Stimulated activated CD4-positive, alpha-beta T cell treated with anti-CD3 and anti-CD28 coated beads, Interleukin-1b, Interleukin-23, amount 100 ng/mL, for 1 hour (primary cell): Measurements from ENCODE around the gene DLST.
"Not testable (repeated sequence)": the region's sequence is repeated elsewhere in the genome, so short reads cannot be mapped to it uniquely, and the experiment has no call there.

Source experiments
- DNase-seq, 2 donors: peaks; one replicate each; pipeline ENCODE4 v3.0.0-alpha.2; 2020; ENCODE audit warnings: low read depth in 2 of 2

Gene DLST

GRCh38 chr14:74917646-74918081, 35.9 kb downstream of the DLST start:
- DNase-seq, result no peak

- no peak for DNase-seq
Observed at GRCh38 chr14:74918380-74918779, 36.7 kb downstream of the DLST start.

- no peak for DNase-seq
Observed at GRCh38 chr14:74919421-74920165, 37.9 kb downstream of the DLST start.

GRCh38 chr14:74920281-74920680, 38.6 kb downstream of the DLST start:
- DNase-seq, result no peak

DNA sequence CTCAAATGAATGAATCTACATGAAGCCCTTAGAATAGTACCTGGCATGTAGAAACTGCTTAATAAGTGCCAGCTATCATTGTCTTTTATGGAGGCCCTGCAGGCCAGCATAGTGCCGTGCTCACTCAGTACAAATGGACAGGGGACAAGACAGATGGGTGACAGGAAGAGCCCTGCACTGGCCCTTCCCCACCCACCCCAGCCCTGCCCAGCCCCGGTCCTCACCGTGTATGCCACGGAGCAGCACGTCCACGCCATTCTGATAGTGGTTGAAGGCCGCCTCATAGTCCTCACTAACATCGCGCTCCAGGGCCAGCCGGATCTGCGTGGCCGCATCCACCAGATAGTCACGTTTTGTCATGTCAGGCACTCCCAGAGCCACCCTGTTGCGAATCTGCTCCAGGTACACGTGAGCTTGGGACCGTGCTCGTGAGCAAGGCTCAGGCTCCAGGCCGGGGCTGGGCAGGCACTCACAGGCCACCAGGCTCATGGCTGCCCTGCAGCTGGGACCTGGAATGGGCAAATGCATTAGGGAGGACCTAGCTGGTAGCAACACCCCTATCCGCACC, 39.4 kb downstream of the DLST start:
- DNase-seq, result no peak

GRCh38 chr14:74921987-74922751, 40.5 kb downstream of the DLST start:
- DNase-seq, result no peak

DNA sequence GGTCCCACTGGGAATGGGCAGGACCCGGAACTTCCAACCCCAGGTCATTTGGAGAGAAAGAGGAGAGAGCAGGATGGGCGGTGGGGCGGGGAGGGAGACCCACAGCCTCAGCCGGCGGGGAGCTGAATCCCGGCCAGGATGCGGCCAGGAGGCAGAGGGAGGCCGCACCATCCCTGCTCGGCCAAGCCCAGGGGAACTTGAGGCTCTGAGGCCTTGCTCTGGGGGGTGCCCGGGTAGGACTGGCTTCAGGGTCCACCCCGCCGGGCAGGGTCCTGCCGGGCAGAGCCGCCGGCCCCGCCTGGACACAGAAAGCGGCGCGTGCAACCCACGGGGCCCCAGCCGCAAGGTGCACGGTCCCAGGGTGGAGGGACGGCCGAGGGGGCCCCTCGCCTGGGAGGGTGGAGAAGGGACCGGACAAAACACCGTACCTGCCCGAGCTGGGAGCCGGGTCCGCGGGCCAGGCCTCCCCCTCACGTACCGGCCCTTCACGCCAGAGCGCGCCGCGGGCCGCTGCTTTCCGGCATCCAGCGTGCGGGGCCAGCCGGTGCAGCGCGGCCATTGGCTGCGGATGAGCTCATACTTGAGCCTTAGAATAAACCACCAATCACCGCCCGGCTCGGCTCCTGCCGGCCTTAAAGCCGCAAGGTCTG, 41.2 kb downstream of the DLST start, which contains the start of gene RPS6KL1:
Gene RPS6KL1, minus strand, starts transcription at position 509 of the 650 bp plus-strand sequence. CDS start 1,719 bp downstream, outside the sequence.
- peak in 1 of 2 donors; percentile 46 for DNase-seq

DNA sequence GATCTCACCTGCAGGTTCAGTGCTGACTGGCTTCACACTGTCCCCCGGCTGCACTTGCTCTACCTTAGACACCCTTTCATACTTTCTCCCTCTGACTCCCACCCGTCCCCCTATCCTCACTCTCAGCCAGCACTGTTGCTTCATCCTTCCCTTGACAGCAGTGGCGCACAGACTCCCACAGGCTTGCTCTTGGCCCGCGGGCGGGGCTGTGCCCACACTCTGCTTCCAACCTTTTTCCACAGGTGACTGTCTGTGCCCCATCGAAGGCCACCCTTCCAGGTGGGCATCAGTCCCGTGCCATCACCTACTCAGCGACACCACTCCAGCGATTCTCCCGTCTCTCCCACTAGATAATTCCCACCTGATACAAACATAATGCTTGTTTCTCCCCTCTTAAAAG, 42.3 kb downstream of the DLST start:
- DNase-seq, result no peak

DNA sequence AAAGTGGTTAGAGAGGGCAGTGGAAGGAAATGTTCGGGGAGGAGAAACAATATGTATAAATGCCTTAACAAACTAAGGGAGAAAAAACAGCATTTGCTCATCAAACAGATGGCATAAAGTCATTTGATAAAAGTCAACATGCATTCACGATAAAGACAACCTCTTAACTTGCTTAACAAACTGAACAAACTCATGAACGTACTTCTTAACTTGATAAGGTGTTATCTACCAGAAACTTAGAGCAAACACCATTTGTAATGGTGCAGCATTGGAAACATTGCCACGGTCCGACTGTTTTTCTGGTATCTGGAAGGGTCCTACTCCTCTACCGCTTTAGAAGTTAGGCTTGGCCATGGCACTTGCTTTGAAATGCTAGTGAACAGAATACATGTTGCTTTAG, 45.5 kb downstream of the DLST start:
- DNase-seq, result no peak

DNA sequence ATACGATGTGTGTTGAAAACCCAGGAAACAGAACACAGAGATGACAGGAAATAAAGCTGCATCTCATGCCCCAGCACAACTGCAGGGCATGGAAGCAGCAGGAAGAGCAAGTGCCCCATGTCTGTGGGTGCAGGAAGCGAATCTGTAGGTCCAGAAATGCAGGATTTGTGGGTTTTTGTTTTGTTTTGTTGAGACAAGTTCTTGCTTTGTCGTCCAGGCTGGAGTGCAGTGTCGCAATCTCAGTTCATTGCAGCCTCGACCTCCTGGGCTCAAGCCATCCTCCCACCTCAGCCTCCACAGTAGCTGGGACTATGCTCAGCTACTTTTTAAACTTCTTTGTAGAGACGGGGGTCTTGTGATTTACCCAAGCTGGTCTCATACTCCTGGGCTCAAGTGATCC, 47.5 kb downstream of the DLST start:
- DNase-seq, result no peak

- DNase-seq, result not testable (repeated sequence)
Observed at GRCh38 chr14:74931744-74932143, 50.0 kb downstream of the DLST start.

DNA sequence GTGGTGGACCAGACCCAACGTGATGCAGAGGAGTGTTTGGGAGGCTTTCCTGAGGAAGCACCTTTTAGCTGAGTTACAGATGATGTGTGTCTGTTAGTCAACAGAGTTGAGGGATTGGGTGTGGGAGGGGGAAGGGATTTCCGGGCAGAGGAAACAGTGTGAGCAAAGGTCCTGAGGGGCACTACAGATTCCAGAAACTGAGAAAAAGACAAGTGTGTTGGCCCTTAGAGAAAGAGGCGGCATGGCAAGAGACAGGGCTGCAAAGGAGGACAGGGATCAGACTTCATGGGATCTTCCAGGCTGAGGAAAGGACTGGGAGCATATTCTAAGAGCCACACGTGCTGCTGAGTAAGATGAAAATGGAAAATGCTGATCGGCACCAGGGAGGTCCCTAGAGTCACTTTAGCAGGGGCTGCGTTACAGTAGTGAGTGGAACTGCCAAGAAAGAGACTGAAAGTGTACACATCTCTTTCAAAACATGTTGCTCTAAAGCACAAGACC, 50.7 kb downstream of the DLST start:
- DNase-seq, result no peak

GRCh38 chr14:74932936-74933335, 51.2 kb downstream of the DLST start:
- not testable (repeated sequence) for DNase-seq

GRCh38 chr14:74934041-74934440, 52.3 kb downstream of the DLST start:
- no peak for DNase-seq

GRCh38 chr14:74934476-74935359, 53.0 kb downstream of the DLST start:
- DNase-seq, result no peak

DNA sequence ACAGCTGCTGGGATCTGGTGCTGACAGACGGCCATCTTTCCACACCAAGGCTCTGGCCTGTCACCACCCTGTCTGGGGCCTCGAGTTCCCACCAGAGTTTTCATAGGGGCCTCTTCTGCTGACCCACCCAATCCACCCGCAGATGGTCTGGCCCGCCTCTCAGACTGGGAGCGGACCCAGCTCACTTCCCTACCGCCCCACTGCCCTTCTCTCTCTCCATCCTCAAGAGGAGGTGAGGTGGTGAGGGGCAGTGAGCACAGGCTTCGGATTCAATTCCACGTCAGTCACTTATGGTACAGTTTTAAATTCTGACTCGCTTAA, 53.6 kb downstream of the DLST start:
- DNase-seq, result no peak

- no peak for DNase-seq
Observed at GRCh38 chr14:74936151-74936550, 54.4 kb downstream of the DLST start.

DNA sequence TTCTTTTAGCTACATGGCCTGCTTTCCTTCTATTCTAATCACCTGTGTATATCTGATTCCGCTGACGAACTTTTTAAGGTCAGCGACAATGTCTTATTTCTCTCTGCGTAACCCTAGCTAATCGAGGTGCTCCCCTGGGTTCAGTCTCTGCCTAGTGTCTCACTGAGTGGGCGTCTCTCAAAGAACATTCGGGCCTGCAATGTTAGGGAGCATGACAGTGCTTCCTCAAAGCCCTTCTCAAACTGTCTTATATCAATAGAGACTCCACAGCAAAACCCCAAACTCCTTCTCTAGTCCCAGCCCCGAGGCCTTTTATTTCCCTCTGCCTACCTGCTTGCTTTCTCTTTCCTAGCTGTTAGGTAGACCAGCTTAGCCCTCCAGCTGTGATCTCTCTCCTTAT, 55.0 kb downstream of the DLST start:
- no peak for DNase-seq

DNA sequence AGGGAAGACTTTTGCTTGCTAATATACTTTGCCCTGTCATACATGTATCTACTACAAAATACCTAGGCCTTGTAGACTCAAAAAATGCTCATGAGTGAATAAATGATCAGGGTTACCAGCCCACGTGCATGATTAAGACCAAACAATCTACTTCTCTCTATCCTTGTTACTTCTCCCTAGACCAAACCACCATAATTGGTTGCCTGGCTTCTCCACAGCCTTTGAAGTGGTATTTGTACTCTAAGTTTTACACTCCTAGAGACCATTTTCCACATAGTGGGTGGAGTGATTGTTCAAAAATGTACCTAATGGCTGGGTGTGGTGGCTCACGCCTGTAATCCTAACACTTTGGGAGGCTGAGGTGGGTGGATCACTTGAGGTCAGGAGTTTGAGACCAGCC, 55.5 kb downstream of the DLST start:
- no peak for DNase-seq

DNA sequence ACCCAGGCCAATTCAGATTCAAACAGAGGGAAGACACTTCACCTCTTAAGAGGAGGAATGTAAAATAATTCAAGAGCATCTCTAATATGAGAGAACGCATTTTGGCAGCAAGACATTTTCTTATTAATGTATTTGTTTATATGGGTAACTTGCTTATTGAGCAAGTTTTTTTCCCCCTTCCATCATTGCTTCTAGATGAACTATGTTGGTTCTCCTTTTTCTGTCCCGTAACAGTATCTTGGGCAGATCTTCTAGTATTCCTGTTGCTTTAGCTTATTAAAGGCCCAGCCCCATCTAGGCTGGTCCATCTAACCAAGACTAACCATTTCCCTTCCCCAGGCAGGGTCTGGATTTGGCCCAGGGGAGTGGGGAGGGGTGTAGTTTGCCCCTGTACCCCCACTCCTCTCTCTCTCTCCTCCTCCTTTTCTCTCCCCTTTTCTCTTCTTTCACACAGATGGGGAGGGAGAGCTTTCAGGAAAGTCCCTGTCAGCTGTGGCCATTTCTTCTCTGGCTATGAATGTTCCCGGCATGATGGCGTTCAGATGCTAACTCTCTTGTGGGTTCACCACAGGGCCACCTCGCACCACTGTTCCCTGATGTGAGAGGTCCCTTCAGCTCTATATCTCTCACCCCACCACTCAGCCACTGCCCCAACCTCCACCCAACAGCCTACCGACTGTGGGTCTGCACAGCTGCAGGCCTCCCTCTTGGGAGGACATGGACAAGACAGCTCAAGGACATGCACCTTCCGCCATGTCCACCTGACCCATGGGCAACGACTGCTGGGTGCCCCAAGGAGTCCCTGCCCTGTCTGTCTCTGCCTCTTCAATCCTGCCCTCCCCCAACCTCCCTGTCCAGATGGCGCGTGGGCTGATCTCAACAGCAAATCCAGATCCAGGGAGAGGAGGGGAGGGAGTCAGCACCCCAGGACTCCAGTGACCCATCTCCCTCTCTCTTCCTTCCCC, 57.1 kb downstream of the DLST start:
- no peak for DNase-seq
